Renal cortex interstitium (tissue), 11 donors: ENCODE measurements around the gene MATN3. TPM values are rescaled to one million over a fixed set of nuclear protein-coding genes. Genes with fewer than 3 reads are reported as not detected.
A peak's percentile ranks its signal among the peaks of the same experiment; 100 is the strongest.
"Not testable (repeated sequence)": the region's sequence is repeated elsewhere in the genome, so short reads cannot be mapped to it uniquely, and the experiment has no call there.

Experiments used
- DNase-seq, 11 donors: peaks; one replicate each; pipeline ENCODE4 v3.0.0-alpha.2; 2013; ENCODE audit warnings: low read depth in 9 of 11, low spot score in 4 of 11; ENCODE audit errors: extremely low read depth in 1 of 11
- polyA plus RNA-seq, 3 donors: library from polyadenylated mRNA; unstranded; fragments of 120-200 nt; gene quantifications; one replicate each; pipeline ENCODE4 v1.2.1, GENCODE V29; 2013; ENCODE audit not compliant: insufficient read length in 3 of 3

Gene MATN3
- polyA plus RNA-seq, 3 donors, result 3.0 to 4.3 (median 3.5) TPM

GRCh38 chr2:20045712-20046292, 33.3 kb upstream of the MATN3 start:
- DNase-seq, result not testable (repeated sequence)

- no peak for DNase-seq
These were observed 32.3 kb upstream of the MATN3 start for GRCh38 chr2:20044778-20045177.

GRCh38 chr2:20042531-20042930, 30.1 kb upstream of the MATN3 start:
- no peak for DNase-seq

- DNase-seq, result no peak
These were observed 28.2 kb upstream of the MATN3 start for GRCh38 chr2:20040489-20041172.

GRCh38 chr2:20037660-20038059, 25.2 kb upstream of the MATN3 start:
- DNase-seq, result no peak

GRCh38 chr2:20035955-20036666, 23.6 kb upstream of the MATN3 start:
- no peak for DNase-seq

GRCh38 chr2:20034821-20035220, 22.4 kb upstream of the MATN3 start:
- DNase-seq, result peak in 1 of 11 donors; percentile 14

- no peak for DNase-seq
These were observed 21.8 kb upstream of the MATN3 start for GRCh38 chr2:20034218-20034617.

- DNase-seq, result no peak
These were observed 20.9 kb upstream of the MATN3 start for GRCh38 chr2:20033322-20033721.

- DNase-seq, result no peak
These were observed 17.8 kb upstream of the MATN3 start for GRCh38 chr2:20030224-20030623.

GRCh38 chr2:20027705-20028434, 15.4 kb upstream of the MATN3 start:
- no peak for DNase-seq

GRCh38 chr2:20027260-20027677, 14.8 kb upstream of the MATN3 start:
- DNase-seq, result no peak

GRCh38 chr2:20025065-20025786, 12.8 kb upstream of the MATN3 start:
- DNase-seq, result no peak

GRCh38 chr2:20023688-20024087, 11.2 kb upstream of the MATN3 start:
- no peak for DNase-seq

GRCh38 chr2:20021405-20022009, 9.0 kb upstream of the MATN3 start:
- DNase-seq, result no peak

- no peak for DNase-seq
These were observed 7.3 kb upstream of the MATN3 start for GRCh38 chr2:20019747-20020146.

- no peak for DNase-seq
These were observed 6.2 kb upstream of the MATN3 start for GRCh38 chr2:20018601-20019152.

GRCh38 chr2:20016346-20016745, 3.9 kb upstream of the MATN3 start:
- DNase-seq, result no peak
